ENCODE data around the gene QRICH2. TPM values are rescaled to one million over a fixed set of nuclear protein-coding genes. Genes with fewer than 3 reads are reported as not detected.
"Not testable (repeated sequence)": the region's sequence is repeated elsewhere in the genome, so short reads cannot be mapped to it uniquely, and the experiment has no call there.

QRICH2 gene
- total RNA-seq, 4 donors from 2014 or later: 1.7 to 2.7 (median 2.0) TPM

DNA sequence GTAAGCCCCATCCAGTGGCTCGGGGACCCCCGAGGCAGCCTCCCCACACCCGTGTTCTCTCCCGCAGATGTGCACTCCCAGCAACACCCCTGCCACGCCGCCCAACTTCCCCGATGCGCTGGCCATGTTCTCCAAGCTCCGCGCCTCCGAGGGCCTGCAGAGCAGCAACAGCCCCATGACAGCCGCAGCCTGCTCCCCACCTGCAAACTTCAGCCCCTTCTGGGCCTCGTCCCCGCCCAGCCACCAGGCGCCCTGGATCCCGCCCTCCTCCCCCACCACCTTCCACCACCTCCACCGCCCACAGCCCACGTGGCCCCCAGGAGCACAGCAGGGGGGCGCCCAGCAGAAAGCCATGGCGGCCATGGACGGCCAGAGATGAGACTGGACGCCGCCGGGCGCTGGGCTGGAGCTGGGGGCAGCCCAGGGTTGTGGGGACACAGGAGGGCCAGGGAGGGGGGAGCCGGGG is 37.9 kb downstream of the QRICH2 start:
- H3K4me1 ChIP-seq: peaks cover 0 to 87% (median 47%) of the 10 kb centered on the region in 3 donors
- no peak for ATAC-seq
- no peak overlapping the region for H3K27ac ChIP-seq
- H3K27me3 ChIP-seq: no peaks in the 10 kb centered on the region
- no peaks in the 10 kb centered on the region for H3K9me3 ChIP-seq
- peaks cover 0 to 27% of the 10 kb centered on the region in 2 donors for H3K36me3 ChIP-seq
- H3K4me3 ChIP-seq: no peak overlapping the region
- TF ChIP-seq, protein P1, sequence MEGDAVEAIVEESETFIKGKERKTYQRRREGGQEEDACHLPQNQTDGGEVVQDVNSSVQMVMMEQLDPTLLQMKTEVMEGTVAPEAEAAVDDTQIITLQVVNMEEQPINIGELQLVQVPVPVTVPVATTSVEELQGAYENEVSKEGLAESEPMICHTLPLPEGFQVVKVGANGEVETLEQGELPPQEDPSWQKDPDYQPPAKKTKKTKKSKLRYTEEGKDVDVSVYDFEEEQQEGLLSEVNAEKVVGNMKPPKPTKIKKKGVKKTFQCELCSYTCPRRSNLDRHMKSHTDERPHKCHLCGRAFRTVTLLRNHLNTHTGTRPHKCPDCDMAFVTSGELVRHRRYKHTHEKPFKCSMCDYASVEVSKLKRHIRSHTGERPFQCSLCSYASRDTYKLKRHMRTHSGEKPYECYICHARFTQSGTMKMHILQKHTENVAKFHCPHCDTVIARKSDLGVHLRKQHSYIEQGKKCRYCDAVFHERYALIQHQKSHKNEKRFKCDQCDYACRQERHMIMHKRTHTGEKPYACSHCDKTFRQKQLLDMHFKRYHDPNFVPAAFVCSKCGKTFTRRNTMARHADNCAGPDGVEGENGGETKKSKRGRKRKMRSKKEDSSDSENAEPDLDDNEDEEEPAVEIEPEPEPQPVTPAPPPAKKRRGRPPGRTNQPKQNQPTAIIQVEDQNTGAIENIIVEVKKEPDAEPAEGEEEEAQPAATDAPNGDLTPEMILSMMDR (IDR thresholded peaks at IDR 0.05): no peak
- WGBS, 2 donors (ENCODE audit: low coverage in 1 of 2): 93% methylated on average over 9 of the region's 26 CpGs; no CpG with 5 or more reads in 1 of the 2 donors

DNA sequence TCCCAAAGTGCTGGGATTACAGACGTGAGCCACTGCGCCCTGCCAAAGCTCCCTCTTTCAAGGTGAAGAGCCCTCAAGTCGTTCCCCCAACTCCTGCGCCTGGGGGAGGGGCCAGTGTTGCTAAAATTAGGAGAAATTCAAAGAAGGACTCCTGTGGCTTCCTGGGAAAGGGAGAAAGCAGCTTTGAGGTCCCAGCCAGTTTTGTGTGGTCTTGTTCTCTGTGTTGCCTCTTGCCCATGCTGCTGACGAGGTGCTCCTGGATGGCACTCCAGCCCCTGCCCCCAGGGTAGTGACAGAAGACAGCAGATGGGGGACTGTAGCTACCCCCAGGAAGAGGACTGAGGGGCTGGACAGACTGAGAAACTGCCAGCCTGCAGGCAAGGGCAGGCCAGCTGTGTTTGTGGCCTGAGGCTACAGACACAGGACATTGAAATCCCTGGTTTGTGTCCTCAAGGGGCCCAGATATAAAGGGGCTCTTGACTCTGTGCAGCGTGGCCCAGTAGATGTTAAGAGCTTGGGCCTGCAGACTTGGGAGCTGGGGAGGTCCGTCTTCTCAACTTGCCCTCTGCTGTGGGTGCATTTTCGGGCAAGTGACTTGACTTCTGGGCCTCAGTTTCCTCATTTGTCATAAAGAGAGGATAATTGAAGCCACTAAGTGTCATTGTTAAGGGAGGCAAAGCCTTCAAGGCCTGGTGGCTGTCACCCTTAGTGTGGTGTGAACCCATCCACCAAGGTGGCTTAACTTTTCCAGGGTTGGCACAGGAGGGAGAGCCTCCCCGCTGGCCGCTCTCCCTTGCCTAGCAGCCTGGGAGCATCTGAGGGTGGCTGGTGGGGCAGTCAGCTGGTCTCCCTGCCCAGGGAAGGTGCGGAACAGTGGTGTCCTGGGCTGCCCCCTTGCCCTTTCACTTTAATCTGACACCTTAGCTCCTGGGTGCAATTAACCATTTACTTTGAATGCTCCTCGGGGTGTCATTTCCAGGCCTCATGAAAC is 38.8 kb downstream of the QRICH2 start:
- Histone ChIP-seq H3K4me3 (no peak overlapping the region), H3K4me1 (peaks cover 0 to 88% (median 46%) of the 10 kb centered on the region in 3 donors), H3K36me3 (peaks cover 0 to 27% of the 10 kb centered on the region in 2 donors), H3K9me3 (no peaks in the 10 kb centered on the region), H3K27me3 (no peaks in the 10 kb centered on the region), H3K27ac (peak overlapping the region in 3 of 4 donors; percentile 50 to 94 (median 59))
- TF ChIP-seq EP300 (IDR thresholded peaks at IDR 0.05) (no peak), POLR2AphosphoS5 (IDR thresholded peaks at IDR 0.05) (no peak), POLR2A (IDR thresholded peaks at IDR 0.05) (no peak)
- TF ChIP-seq, protein P1 (IDR thresholded peaks at IDR 0.05): no peak
- ATAC-seq: no peak
- WGBS, 2 donors (ENCODE audit: low coverage in 1 of 2): 83% methylated on average over 3 of the region's 12 CpGs; no CpG with 5 or more reads in 1 of the 2 donors

DNA sequence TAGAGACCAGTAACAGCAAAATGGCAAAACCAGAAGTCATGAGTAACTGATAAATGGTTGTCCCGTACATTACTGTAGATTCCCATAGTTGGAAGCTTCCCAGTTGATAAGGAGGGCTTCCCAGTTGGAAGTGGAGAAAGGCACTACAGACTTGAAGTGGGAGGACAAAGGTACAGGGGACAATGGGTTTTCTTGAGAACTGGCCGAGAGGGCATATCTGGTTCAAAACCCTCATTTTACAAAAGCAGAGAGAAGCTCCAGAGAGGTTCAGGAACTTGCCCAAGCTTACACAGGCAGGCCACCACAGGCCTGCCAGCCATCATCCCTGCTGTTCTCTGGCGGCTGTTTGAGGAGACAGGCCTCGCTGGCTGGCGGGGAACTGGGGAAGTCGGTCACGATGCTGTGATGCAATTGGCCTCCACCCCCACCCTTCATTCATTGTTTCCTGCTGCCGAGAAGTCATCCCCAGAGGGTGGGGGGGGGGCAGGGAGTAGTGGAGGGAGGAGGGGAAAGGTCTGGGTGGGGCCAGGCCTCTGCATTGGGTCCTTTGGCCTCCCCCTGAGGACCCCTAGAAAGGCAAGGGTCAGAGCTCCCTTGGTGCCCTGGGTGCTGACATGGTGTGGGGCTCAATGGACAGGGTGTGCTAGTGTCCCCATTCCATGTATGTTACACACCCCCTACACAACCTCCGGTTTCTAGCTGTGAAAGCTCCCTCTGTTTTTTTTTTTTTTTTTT is 39.9 kb downstream of the QRICH2 start:
- ATAC-seq: peak; percentile 19
- no peaks in the 10 kb centered on the region for H3K27me3 ChIP-seq
- TF ChIP-seq, protein P1 (IDR thresholded peaks at IDR 0.05): no peak
- TF ChIP-seq POLR2A (IDR thresholded peaks at IDR 0.05) (no peak), EP300 (IDR thresholded peaks at IDR 0.05) (no peak), POLR2AphosphoS5 (IDR thresholded peaks at IDR 0.05) (peak; percentile 68)
- no peaks in the 10 kb centered on the region for H3K9me3 ChIP-seq
- H3K36me3 ChIP-seq: peaks cover 0 to 27% of the 10 kb centered on the region in 2 donors
- peaks cover 0 to 85% (median 43%) of the 10 kb centered on the region in 3 donors for H3K4me1 ChIP-seq
- peak overlapping the region in 1 of 2 donors; percentile 1 for H3K4me3 ChIP-seq
- H3K27ac ChIP-seq: peak overlapping the region in 3 of 4 donors; percentile 59 to 94 (median 61)
- 45 to 50% methylated on average over 3 of the region's 9 CpGs for WGBS, 2 donors (ENCODE audit: low coverage in 1 of 2)

DNA sequence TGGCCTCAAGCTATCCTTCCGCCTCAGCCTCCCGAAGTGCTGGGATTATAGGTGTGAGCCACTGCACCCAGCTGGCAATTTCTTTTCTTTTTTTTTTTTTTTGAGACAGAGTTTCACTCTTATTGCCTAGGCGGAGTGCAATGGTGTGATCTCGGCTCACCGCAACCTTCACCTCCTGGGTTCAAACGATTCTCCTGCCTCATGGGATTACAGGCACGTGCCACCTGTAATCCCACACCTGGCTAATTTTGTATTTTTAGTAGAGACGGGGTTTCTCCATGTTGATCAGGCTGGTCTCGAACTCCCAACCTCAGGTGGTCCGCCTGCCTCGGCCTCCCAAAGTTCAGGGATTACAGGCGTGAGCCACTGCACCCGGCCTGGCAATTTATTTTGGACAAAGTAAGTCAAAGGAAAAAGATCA is 40.5 kb downstream of the QRICH2 start:
- H3K36me3 ChIP-seq: peaks cover 0 to 27% of the 10 kb centered on the region in 2 donors
- not testable (repeated sequence) for H3K4me3 ChIP-seq, ATAC-seq, H3K27me3 ChIP-seq, H3K9me3 ChIP-seq
- WGBS, 2 donors (ENCODE audit: low coverage in 1 of 2): 91 to 92% methylated on average over 6 to 8 of the region's 13 CpGs
- peak overlapping the region in 3 of 4 donors; percentile 59 to 94 (median 61) for H3K27ac ChIP-seq
- peaks cover 0 to 85% (median 42%) of the 10 kb centered on the region in 3 donors for H3K4me1 ChIP-seq

DNA sequence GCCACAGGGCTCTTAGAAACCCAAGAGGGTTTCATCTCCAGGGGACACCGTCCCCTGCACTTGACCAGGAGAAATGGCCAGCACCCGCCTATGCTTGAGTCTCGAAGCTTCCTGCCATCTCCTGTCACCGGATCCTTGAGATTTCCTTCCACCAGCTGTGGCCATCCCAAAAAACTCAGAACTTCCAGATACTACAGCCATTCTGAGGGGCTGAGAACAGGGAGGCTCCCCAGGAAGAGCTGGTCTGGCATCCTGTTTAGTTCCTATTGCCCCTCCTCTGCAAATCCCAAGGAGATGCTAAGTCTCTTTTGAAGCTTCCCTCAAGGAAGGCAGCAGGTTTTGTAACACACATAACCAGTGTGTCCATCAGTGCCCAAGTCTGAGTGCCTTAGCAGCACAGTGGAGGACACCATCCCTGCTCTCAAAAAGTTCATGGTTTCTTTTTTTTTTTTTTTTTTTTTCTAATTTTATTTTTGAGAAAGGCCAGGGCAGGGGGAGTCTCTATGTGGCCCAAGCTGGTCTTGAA is 41.0 kb downstream of the QRICH2 start:
- peaks cover 0 to 27% of the 10 kb centered on the region in 2 donors for H3K36me3 ChIP-seq
- ATAC-seq: no peak
- H3K4me1 ChIP-seq: peaks cover 0 to 85% (median 38%) of the 10 kb centered on the region in 3 donors
- no peaks in the 10 kb centered on the region for H3K27me3 ChIP-seq
- WGBS, 2 donors (ENCODE audit: low coverage in 1 of 2): 74 to 100% methylated on average over 1 to 4 of the region's 4 CpGs
- H3K9me3 ChIP-seq: no peaks in the 10 kb centered on the region
- TF ChIP-seq, protein P1 (IDR thresholded peaks at IDR 0.05): no peak
- no peak for TF ChIP-seq POLR2AphosphoS5 (IDR thresholded peaks at IDR 0.05)
- no peak for TF ChIP-seq POLR2A (IDR thresholded peaks at IDR 0.05)
- no peak for TF ChIP-seq EP300 (IDR thresholded peaks at IDR 0.05)
- peak overlapping the region in 1 of 2 donors; percentile 98 for H3K4me3 ChIP-seq
- H3K27ac ChIP-seq: peak overlapping the region in 3 of 4 donors; percentile 94 to 98 (median 95)

Measured in gastroesophageal sphincter (tissue), 4 donors.